Endothelial cell of umbilical vein (primary cell): ENCODE measurements around the gene TMEM120B.

Source experiments
- EZH2 ChIP-seq: IDR thresholded peaks from 2 replicates; pipeline ENCODE4 v1.6.1; 2012; ENCODE audit warnings: borderline replicate concordance, low read depth, mild to moderate bottlenecking, moderate library complexity, low read length, inconsistent platforms; ENCODE audit not compliant: severe bottlenecking
- MYC ChIP-seq: IDR thresholded peaks from one replicate; pipeline ENCODE4 v1.6.1; 2011; ENCODE audit warnings: mild to moderate bottlenecking, low read depth, low read length
- POLR2A ChIP-seq: IDR thresholded peaks from 2 replicates; pipeline ENCODE4 v1.6.1; 2012; ENCODE audit warnings: low read depth, mild to moderate bottlenecking, control low read depth, low read length
- POLR2AphosphoS5 ChIP-seq: IDR thresholded peaks from 2 replicates; pipeline ENCODE4 v1.6.1; 2012; ENCODE audit warnings: low read depth, mild to moderate bottlenecking, control low read depth, low read length, moderate library complexity; ENCODE audit not compliant: insufficient read depth
- TF ChIP-seq, protein P1 (sequence below), 2 donors: IDR thresholded peaks; 1 replicate in 1 of 2; 2 replicates in 1 of 2; pipeline ENCODE4 v1.5.1; 2011; ENCODE audit warnings: low read length in 2 of 2, mild to moderate bottlenecking in 2 of 2, moderate library complexity in 2 of 2, control low read depth in 1 of 2, inconsistent platforms in 1 of 2, low read depth in 1 of 2; ENCODE audit not compliant: insufficient read depth in 1 of 2; ENCODE audit errors: extremely low read depth in 1 of 2
- TF ChIP-seq, protein P2 (sequence below): IDR thresholded peaks from 2 replicates; pipeline ENCODE4 v1.6.1; 2011; ENCODE audit not compliant: insufficient read depth, insufficient read length

DNA sequence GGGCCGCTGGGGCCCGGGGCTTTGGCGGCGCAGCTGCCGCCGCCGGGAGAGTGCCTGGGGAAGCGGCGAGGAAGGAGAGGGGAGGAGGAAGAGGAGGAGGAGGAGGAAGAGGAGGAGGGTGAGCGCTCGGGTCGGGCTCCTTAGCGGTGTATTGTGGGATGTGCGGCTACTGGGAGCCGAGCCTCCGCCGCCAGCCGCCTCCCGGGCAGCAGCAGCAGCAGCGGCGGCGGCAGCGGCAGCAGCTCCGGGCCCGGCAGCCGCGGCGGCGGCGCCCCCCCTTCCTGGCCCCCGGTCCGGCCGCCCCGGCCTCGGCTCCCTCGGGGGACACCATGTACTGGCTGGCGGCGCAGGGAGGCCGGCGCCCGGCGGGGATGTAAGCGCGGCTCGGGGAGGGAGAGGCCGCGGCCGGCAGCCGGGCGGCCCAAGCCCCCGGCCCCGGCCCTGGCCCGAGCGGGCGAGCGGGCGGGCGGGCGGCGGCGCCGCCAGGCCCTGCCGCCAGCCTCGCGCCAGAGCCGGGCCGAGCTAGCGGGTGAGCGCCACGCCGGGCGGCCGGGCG is 91.4 kb downstream of the TMEM120B start, which contains the start of gene SETD1B:
- TF ChIP-seq, protein P1, sequence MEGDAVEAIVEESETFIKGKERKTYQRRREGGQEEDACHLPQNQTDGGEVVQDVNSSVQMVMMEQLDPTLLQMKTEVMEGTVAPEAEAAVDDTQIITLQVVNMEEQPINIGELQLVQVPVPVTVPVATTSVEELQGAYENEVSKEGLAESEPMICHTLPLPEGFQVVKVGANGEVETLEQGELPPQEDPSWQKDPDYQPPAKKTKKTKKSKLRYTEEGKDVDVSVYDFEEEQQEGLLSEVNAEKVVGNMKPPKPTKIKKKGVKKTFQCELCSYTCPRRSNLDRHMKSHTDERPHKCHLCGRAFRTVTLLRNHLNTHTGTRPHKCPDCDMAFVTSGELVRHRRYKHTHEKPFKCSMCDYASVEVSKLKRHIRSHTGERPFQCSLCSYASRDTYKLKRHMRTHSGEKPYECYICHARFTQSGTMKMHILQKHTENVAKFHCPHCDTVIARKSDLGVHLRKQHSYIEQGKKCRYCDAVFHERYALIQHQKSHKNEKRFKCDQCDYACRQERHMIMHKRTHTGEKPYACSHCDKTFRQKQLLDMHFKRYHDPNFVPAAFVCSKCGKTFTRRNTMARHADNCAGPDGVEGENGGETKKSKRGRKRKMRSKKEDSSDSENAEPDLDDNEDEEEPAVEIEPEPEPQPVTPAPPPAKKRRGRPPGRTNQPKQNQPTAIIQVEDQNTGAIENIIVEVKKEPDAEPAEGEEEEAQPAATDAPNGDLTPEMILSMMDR (IDR thresholded peaks at IDR 0.05; ENCODE audit: extremely low read depth in 1 of 2, insufficient read depth in 1 of 2, low read depth in 1 of 2, low read length in 2 of 2): no peak
- TF ChIP-seq, protein P2, sequence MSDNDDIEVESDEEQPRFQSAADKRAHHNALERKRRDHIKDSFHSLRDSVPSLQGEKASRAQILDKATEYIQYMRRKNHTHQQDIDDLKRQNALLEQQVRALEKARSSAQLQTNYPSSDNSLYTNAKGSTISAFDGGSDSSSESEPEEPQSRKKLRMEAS: no peak
- no peak for TF ChIP-seq EZH2
- peak; percentile 38 for TF ChIP-seq POLR2AphosphoS5
- peak; percentile 63 for TF ChIP-seq POLR2A
- TF ChIP-seq MYC: no peak
